ENCODE data around the gene STK32B.

Gene STK32B

DNA sequence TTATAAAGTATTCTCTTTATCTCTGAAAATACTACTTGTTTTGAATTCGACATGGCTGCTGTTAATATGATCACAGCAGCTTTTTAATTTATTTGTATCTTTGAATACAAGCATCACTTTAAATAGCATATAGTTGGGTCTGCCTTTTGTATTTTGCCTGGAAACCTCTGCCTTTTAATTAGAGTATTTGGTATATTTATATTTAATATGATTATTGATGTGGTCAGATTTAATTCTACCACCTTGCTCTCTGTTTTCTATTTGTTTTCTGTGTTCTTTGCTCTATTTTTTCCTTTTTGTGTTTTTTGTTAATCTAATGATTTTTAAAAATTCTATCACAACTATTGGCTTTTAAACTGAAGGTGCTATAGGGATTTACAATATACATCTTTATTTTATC is 21.7 kb downstream of the STK32B start:
- DNase-seq = no peak

DNA sequence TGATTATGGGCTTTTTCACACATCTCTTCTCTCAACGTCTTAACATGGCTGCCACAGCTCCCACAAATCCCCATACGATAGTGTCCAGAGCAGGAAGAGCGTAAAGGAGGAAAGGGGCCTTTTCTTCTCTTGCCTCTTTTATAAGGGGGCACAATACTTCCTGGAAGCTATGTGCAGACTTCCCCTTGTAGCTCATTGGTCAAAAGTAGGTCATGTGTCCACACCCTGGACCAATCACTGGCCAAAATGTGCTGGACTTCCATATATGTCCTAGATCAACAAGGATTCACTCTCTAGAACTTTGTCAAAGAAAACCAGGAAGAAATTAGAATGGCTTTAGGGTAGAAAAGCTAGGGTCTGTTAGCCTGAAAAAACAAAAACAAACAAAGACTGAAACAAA is 26.7 kb downstream of the STK32B start:
- DNase-seq = no peak

DNA sequence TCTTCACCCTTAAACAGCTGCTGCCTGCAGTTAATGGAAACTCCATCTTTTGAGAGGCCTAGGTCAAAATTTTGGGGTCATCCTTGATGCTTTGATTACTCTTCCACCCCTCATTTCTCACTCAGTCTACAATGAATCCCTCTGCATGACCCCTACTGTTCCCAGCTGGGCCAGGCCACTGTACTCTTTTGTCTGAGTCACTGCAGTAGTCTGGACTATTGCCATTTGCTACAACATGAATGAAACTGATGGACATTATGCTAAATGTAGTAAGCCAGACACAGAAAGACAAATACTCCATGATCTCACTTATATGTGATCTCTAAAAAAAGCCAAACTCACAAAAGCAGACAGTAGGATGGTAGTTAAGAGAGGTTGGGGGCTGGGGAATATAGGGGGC is 28.3 kb downstream of the STK32B start:
- no peak for DNase-seq

DNA sequence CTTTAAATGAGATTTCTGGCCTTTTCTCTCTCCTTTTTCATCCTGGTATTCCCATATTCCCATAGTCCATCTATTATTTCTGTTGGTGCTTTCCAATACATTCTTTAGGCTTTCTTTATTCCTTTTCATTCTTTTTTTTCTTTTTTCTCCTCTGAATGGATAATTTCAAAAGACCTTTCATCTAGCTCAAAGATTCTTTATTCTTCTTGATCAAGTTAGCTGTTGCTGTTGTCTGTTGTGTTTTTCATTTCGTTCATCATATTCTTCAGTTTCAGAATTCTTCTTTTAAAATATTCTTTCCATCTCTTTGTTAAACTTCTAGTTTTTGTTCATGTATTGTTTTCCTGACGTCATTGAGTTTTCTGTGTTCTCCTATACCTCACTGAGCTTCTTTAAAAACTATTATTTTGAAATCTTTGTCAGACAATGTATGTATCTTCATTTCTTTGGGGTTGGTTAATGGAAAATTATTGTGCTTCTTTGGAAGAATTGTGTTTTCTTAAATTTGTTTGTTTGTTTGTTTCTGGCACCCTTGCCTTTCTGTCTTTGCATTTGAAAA is 30.2 kb downstream of the STK32B start:
- DNase-seq = no peak

DNA sequence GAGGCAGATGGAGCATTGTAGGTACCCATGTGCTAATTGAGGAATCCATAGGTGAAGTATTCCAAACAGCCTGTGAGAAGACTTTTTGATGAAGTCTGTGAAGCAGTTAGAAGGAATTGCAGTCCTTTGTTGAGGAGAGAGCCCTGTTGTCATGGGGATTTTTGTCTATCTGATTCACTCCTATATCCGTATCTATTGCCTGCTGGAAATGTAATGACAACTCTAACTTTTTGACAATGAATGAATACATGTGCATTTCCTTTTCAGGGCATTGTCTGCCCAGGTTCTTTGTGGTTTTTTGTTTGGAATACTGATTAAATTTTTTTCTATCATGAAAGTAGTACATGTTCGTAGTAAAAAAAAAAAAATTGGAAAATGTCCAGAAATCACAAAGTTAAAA is 31.1 kb downstream of the STK32B start:
- DNase-seq = no peak

DNA sequence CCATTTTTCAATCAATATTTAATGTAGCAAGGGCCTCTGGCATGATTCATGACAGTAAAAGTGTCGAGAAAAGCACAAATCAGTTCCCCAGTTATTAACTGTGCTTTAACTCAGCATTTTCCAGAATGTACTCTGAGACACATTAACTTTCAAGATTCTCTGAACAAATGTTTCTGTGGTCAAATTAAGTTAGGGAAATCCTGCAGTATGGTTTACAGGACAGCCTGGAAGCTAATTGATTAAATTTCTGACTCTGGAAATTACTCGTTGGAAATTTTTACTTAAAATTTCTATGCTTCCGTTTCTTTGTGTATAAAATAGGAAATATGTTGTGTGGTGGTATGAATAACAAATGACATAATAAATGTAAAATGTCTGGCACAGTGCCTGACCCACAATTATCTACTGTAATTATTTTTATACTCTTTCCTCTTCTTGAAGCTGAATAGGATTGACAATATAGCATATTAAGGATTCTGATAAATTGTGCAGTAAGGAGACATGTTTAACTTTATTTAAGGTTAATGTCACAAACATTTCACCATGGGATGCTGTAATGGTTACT is 33.7 kb downstream of the STK32B start:
- DNase-seq = no peak

DNA sequence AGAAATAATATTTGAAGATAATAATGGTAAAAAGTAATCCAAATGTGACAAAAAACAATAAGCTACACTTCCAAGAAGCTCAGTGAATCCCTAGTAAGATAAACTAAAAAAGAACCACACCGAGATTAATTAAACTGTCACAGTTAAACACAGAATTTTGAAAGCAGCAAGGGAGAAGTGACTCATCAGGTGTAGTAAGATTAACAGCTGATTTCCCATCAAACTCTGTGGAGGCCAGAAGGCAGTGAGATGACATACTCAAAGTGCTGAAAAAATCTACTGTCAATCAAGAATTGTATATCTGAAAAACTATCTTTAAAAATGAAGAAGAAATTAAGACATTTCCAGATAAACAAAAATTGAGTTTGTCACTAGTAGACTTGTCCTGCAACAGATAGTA is 35.3 kb downstream of the STK32B start:
- DNase-seq = no peak

DNA sequence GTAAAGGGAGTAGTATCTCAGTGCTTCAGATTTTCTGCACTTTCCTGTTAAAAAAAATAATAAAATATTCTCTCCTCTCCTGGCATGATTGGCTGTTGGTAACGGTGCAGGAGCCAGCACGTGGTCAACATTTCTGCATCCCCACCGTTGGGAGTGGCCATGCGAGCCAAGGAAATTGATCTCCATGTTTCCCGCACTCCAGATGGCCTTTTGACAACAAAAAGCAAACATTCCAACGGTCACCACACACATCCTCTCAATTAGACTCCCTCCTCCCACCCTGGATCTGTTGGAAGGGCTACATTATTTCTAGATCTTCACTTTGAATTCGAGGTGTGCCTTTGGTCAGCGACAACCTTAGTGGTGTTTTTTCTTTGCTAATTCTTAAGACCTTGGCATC is 45.0 kb downstream of the STK32B start:
- no peak for DNase-seq

DNA sequence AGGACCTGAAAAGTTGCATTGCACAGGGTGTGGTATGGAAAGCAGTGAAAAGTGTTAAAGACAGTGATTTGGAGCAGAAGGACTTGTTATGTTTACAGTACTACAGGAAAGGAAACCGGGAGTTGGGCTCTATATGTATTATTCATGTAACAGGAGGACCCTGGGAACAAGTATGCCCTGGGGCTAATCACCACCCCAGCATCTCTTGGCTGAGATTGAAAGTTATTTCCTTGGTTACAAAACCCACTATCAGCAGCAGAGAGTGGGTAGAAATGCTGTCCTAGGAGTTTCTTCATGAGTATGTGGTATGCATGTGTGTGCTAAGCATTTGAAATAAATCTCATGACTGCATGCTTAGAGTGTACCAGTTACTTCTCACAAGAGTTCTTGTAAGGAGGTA is 46.9 kb downstream of the STK32B start:
- DNase-seq = no peak

DNA sequence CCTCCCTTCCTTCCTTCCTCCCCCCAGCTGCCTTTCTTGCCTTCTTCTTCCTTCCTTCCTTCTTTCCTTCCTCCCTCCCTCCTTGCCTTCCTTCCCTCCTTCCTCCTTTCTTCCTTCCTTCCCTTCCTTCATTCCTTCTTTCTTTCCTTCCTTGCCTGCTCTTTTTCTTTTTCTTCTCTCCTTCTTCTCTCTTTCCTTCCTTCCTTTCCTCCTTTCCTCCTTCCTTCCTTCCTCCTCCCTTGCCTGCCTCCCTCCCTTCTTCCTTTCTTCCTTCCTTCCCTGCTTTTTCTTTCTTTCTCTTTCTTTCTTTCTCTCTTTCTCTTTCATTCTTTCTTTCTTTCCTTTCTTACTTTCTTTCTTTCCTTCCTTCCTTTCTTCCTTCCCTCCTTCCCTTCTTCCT is 49.1 kb downstream of the STK32B start:
- DNase-seq = no peak

DNA sequence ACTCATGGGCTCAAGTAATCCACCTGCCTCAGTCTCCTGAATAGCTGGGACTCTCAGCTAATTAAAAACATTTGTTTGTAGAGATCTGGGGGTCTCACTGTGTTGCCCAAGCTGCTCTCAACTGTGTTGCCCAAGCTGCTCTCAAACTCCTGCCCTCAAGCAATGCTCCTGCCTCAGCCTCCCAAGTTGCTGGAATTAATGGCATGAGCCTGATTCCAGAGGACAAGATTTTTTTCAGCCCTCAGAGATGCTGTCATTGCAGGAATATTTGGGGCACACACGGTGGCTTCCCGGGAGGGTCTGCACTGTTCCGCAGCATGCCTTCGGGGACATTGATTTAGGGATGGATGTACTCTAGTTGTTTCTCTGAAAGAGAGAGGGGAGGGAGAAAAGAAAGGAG is 49.7 kb downstream of the STK32B start:
- DNase-seq = no peak

DNA sequence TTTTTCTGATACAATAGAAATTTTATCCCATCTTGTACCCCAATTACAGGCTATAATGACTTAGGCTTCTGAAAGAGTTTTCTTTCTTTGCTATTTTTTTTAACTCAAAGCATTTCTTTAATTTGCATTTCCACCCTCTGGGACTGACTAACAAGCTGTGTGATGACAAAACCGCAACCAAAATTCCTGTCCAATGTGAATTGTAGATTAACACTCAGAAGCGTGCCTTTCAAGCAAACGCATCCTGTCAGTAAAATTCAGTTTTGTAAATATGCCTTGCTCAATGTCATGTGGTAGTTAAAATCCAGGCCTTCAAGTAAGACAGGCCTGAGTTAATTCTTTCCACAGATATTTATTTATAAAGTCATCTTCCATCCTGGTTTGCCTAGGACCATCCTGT is 50.3 kb downstream of the STK32B start:
- DNase-seq = no peak

DNA sequence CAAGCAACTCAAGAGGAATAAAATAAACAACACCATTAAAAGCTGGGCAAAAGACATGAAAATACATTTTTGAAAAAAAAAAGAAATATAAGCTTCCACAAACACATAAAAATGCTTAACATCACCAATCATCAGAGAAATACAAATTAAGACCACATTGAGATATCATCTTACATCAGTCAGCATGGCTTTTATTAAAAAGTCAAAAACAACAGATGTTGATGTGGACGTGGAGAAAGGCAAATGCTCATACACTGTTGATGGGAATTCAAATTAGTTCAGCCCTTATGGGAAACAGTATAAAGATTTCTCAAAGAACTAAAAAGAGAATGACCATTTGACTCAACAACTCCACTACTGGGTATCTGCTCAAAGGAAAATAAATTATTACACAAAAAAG is 59.6 kb downstream of the STK32B start:
- no peak for DNase-seq

DNA sequence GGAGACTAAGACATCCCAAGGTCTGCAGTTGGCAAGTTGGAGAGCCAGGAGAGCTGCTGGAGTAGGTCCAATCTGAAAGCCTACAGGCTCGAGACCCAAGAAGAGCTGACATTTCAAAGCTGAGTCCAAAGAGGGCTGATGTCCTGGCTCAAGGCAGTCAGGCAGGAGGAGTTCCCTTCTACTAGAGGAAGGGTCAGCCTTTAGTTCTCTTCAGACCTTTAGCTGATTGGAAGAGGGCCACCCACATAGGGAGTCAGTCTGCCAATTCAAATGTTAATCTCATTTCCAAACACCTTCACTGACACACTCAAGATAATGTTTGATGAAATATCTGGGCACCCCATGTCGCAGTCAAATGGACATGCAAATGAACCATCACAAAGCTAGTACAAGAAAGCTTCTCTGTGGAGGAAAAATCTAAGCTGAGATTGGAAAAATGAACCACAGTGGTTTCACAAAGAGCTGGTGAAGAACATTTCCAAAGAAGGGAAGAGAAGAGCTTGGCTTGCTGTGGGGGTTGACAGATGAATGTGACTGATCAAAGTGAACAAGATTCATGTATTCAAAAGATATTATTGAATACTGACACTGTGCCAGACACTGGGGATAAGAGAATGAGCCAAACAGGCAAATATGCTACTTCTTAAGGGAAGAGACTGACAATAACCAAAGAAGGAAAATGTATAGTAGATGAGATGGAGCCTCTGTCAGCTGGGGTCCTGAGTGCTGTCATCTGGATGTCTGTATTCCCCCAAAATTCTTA is 61.2 kb downstream of the STK32B start:
- DNase-seq = no peak

DNA sequence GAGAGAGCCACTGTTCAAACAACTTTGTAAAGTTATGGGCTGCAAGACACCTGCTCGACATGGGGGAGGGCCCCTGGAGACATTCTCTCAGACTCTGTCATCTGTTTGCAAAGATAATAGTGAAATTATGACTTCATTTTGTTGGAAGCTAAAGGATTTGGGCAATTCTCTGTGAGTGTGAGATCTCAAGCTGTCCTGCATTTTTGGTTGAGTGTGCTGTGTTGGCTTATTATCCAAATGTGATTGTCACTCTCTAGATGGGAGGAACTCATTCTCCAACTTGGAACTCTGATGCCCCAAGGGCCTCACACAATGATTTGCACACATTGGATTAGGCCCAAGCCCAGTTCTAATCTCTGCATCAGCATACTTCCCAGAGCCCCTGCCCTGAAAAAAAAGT is 63.7 kb downstream of the STK32B start:
- no peak for DNase-seq

DNA sequence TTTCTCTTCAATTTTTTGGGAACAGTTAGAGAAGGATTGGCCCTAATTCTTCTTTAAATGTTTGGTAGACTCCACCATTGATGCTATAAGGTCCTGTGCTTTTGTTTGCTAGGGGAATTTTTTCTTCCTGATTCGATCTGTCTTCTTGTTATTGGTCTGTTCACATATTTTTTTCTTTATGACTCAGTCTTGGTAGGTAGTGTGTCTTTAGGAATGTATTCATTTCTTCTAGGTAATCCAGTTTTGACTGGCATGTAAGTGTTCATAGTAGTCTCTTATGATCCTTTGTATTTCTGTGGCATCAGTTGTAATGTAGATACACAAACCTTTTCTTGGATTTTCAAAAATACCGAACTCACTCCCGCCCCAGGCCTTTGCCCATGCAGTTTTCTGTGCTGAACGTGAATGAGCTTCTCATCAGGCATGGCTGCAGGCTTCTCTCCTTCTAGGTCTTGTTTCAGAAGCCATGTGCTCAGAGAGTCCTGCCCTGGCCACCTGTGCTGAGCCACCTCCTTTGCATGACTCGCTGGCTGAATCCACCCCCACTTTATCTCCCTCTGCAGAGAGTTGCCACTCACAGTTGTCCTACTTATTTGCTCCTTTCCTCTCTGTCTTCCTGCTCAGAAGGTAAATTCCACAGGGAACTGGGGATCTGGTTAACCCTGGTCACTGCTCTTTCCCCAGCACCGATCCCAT is 67.0 kb downstream of the STK32B start:
- no peak for DNase-seq

DNA sequence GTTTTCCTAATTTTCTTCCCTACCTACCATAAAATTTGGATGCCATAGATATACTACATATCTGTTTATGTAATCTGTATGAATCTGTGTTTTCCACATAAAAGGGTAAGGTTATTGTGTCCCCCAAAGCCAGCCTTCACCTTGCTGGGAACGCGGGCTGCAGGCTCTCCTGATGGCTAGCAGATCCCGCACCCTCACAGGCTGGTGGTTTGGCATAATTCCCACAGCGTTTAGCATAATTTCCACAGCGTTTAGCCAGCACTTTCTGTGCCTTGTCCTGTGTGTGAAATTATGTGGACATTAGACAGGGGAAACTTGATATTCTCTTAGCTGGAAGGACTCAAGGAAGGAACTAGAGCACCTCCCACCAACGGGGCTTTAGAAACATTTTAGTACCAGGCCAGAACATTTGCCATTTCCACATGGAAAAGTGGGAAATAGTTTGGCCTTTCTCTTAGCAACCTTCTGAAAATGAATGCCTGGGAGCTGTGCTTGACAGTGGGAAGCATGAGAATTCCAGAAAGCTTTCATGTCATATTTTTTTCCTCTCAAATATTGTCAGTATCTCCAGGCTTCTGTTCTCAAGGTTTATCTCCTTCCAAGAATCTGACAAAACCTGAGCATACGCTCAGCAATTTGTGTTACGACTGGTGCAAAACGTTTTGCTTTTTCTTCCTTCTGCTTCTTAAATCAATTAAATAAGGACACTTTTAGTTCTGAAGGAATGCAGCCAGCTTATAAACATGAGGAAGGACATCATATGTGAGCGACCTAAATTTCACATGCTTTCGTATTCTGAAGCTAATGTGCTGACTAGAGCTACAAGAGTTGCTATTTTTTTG is 67.9 kb downstream of the STK32B start:
- DNase-seq = no peak

DNA sequence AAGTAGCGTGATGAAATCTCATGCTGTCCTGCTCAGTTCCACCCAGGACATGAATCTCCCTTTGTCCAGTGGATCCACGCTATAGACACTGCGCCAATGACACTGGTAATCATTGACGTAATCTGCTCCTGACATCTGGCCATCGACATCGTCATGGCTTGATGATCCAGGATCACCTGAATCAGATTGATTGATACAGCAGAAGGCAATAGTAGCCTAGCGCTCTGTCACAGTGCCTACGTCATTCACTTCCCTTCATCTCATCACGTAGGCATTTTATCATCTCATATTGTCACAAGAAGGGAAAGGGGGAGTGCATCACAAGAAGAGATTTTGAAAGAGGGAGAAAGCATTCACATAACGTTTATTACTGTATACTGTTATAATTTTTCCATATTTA is 68.8 kb downstream of the STK32B start:
- DNase-seq = no peak

DNA sequence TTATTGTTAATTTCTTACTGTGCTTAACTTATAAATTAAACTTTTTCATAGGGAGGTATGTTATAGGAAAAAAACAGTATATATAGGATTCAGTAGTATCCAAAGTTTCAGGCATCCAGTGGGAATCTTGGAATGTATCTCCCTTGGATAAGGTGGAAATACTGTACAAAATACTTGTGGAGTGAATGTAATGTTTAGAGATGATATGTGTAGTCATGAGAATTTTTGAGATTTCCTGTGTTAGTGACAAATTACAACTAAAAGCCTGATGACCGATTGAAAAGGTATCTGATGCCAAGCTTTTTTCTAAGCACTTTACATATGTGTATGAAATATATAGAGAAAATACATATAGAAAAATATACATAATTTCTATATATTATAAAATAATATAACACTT is 69.2 kb downstream of the STK32B start:
- DNase-seq = no peak

DNA sequence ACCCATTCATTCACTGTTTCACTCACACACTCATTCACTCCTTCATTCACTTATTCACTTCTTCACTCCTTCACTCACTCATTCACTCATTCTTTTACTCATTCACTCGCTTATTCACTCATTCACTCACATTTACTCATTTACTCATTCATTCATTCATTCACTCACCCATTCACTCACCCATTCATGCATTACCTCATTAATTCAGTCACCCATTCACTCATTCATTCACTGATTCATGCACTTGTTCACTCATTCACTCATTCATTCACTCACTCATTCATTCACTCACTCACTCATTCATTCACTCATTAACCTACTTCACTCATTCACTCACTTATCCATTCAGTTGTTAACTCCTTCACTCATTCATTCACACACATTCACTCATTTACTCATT is 70.8 kb downstream of the STK32B start:
- DNase-seq = no peak

DNA sequence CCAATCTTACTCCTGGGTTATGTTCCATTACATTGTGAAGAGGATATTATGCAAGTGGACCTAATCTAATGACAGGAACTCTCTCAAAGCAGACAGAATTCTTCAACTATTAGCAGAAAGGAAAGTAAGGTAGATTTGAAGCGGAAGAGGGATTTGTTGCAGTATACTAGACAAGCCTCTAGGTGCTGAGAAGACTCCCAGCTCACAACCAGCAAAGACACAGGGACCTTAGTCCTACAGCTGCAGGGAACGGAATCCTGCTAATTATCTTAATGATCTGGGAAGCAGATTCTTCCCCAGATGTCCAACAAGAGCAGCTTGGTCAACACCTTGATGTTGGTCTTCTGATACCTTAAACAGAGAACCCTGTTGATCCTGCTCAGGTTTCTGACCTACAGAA is 73.6 kb downstream of the STK32B start:
- no peak for DNase-seq

DNA sequence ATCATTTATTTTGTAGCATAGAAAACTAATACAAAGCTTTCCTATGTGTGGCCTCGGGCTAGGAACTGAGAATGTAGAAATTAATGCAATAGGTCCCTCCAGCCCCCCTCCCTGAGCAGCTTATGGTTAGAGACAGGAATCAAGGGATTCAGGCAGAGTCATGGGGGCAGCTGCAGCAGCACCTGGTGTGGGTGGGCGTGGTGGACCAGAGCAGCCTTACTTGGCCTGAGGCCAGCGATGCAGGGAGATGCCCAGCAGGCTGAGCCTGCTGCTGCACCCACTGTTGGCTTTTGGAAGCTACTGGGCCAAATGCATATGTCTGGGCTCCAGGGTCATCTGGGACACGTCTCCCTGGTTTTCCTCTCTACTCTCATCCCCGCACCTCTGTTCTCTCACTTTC is 74.0 kb downstream of the STK32B start:
- DNase-seq = no peak

DNA sequence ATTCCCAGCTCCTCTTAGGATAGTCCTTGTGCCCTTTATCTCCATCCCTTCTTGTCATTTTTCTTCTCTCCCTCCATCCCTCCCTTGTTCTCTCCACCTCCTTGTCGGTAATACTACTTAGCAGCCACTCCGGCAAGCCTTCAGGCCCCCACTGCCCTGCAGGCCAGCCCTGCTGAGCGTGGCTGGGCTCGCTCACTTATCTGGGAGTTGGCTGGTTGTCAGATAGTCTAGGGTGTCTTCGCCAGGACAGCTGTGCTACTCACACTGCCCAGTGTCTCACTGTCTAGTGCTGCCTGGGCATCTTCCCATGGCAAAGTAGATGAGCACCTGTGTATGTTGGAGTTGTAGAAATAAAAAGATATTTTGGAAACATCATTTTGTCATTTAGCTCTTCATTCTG is 75.0 kb downstream of the STK32B start:
- no peak for DNase-seq

Data from inflammatory macrophage treated with lipopolysaccharide for 1 hour (primary cell).